NCI-H2029 (cell line): ENCODE measurements around the gene KAZN.

Experiments used
- DNase-seq: peaks from one replicate; lab custom pipeline; 2025; lab: John Stamatoyannopoulos, UW

KAZN gene

DNA sequence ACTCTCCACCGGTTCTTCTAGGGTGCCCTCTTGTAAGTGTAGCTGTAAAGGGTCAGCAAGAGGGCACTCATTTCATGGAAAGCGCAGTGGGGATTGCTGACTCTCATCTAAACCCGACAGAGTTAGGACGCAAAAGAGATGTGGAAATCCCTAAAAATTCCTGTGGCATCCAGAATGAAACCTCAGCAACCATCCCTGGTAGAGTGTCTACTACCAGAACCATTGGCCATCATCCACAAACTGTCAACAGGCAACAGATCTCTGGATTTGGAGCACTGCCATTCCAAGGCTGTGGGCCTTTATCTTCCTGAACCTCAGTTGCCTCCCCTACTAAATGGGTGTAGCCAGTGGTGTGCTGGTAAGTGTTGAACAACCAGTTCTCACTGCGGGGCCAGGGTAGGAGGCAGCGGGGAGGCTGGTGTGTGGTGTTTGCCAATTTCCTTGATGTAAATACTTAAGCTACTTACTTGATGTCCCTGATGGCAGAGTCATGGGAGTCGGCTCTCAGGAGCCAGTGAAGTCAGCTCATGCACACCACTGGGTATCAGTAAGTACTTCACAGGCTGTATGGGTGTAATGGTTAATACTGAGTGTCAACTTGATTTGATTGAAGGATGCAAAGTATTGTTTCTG is 195.8 kb downstream of the KAZN start:
- DNase-seq = no peak

DNA sequence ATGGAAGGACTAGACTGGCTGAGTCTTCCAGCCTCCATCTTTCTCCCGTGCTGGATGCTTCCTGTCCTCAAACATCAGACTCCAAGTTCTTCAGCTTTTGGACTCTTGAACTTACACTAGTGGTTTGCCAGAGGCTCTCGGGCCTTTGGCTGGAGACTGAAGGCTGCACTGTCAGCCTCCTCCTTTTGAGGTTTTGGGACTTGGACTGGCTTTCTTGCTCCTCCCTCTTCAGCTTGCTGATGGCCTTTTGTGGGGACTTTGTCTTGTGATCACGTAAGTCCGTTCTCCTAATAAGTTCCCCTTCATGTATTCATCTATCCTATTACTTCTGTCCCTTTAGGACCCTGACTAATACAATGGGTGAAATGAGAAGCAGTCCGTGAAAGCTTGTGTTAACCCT is 196.4 kb downstream of the KAZN start:
- DNase-seq = no peak

DNA sequence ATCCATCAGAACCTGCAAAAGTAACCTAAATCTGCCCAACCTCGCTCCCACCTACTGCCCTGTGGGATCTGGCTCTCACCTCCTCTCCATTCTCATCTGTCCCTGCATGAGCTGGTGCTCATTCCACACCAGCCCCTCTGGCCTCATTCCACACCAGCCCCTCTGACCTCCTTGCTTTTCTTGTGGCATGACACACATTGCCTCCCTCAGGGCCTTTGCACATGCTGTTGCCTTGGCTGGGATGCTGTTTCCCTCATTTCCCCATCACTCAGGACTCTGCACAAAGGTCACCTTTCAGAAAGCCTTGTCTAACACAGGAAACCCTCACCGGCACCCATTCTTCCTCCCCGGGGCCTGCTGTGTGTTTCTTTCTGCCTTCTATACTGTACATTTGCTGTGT is 197.1 kb downstream of the KAZN start:
- no peak for DNase-seq

DNA sequence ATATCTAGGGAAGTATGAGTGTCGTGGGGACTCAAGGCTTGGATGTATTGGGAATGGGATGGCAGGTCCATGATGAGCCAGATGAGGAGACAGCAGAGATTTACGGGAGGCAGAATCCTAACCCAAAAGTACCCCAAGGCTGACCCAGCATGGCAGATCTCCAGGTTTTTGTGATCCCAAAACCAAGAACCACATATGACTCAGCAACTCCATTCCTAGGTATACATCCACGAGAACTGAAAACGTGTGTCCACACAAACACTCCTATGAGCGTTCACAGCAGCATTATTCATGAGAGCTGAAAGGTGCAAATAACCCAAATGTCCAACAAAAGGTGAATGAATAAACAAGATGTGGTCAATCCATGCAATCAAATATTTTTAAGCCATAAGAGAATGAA is 201.5 kb downstream of the KAZN start:
- DNase-seq = no peak

DNA sequence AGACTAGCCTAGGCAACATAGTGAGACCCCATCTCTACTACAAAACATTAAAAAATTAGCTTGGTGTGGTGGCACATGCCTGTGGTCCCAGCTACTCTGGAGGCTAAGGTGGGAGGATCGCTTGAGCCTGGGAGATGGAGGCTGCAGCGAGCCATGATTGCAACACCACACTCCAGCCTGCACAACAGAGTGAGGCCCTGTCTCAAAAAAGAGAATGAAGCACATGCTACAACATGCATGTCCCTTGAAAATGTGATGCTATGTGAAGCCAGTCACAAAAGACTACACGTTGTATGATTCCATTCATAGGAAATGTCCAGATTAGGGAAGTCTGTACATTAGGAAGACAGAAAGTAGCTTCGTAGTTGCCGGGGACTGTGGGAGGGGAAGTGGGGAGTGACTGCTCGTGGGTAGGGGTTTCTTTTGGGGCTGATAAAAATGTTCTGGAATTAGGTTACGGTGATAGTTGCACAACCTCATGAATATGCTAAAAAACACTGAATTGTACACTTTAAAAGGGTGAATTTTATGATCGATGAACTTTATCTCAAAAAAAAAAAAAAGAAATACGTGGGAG is 202.1 kb downstream of the KAZN start:
- DNase-seq = no peak

DNA sequence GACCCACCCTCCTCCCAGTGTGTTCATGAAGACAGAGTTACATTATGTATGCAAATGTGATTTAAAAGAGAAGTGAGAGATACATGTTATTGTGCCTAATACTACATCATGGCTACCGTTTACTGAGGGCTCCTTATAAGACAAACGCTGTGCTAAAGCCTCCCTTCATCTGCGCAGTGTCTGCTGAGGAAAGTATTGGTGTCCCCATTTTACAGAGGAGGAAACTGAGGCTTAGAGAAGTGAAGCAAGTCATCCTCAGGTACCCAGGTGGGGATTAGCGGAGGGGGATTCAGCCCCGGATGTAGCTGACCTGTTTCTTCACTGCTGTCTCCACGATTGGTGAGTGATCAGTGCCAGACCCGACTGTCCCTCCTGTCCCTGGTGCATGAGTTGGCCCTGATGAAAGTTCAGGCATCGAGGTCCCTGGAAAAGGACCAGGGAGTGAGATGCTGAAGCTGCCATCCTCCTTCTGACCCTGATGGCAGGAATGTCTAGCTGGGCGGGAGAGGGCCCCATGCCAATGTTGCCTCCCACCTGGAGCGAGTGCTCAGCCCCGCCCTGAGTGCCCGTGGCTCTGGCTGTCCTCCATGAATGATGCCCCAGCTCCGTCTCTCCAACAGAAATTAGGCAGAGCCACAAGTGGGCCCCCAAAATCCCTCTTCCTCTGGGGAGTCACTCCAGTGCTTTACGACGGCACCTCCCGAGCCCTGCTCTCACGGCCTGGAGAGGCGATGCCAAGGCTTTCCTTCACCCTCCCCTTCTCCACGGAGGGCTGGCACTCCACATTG is 204.7 kb downstream of the KAZN start:
- DNase-seq = no peak

DNA sequence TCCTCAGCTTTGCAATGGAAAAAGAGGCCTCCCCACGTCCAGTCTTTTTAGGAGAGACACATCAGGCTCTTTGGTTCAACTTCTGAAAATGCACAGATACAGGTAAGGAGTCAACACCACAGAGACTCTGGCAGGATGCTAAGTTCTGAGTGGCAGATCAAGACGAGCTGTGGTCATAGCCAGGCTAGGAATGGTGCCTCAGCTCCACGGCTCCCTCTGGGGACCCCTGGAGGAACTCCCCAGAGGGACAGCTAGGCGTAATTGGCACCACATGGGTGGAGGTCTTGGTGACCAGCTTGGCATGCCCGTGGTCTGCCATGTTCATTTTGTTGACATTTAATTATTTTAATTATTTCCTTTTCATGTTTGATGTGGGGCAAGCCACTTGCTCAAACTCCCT is 206.1 kb downstream of the KAZN start:
- no peak for DNase-seq

DNA sequence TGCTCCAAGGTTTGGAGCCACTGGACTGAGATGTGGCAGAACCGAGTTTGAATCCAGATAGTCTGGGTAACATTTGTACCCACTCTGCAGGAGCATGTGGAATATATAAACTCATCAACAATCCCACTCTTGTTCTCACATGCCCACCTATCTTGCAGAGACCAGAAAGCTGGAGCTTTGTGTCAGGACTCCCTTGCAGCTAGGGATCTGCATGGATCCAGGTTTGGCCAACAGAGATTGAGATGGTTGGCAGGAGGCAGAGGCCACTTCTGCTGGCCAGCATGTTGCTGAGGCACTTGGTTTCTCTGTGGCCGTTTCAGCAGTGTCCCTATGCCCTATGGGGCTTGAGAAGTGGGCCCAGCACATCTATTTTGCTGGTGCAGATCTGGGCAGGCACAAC is 208.3 kb downstream of the KAZN start:
- DNase-seq = no peak

DNA sequence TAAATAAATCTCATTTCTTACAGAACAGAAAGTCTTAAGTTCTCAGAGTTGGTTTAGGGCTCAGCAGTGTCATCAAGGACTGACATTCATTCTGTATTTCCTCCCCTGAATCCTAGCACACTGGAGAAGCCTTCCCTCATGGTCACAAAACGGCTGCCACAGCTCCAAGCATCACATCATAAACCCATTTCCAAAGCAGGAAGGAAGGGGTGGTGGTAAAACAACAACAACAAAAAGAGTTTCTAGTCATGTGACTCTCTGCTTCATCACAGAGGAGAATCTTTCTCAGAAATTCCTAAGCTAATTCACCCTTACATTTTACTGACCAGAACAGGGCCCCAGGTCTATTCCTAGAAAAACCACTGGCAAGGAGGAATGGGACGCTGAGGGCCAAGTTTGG is 210.3 kb downstream of the KAZN start:
- no peak for DNase-seq

DNA sequence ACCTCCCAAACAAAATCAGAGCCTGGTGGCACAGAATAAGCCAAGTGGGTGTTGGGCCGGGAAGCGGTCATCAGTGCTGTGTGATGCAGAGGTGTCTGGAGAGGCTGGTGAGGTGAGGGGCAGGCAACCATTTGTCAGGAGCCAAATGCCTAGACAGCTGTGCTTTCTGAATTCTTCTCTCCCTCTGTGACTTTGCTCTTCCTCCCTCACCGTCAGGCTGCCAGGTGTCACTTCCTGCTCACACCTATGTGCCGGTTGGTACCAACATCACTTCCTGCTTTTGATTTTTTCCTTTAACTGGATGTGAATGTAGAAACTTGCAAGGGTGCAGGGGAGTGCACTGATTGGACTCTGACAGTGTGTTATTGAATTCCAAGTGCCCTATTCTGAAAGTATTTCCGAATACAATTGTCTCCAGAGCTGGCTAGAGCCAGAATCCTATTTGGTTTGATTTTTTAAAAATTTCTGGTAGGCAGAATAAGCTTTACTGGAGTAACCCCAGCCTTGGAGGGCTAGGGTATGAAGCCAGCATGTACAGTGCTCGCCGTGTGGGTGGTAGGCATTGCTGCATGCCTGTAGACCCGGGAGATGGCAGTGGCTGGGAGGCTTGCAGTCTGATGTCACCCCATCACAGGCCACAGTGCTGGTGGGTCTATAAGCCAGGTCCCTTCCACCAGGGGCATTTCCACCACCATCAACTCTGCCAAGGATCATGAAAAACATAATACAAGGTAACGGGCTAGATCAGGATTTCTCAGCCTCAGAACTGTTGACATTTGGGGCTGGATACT is 210.9 kb downstream of the KAZN start:
- DNase-seq = no peak

DNA sequence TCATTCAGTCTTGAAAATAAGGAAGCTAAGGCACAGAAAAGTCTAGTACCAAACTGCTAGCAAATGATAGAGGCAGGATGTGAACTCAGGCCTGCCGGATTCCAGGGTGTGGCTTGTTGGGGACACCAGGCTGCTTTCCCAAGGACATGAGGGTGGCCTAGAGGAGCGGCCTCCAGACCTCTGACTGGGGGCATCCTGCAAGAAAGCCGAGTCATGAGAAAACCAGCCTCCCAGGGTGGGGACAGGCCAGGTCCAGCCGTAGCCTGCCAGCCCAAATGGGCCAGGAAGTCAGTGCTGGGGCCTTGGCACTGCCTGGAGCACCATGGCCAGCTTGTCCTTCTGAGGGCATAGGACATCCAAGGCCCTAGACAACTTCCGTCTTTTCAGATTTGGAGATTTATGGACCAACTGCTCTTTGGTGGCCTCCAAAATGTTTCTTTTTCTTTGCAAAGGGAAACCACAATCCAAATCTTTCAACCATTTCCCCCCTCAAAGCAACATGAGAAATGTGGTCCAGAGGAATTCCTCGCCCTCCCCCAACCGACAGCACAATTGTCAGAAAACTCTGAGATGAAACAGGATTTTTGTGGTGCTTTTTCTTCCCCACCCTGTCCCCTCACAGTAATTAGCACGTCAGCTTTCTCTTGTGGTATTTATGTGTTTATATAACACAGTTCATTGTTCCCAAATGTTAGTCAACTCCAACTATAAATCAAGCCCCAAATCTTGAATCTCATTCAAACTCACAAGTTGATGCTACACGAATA is 212.3 kb downstream of the KAZN start:
- DNase-seq = no peak

DNA sequence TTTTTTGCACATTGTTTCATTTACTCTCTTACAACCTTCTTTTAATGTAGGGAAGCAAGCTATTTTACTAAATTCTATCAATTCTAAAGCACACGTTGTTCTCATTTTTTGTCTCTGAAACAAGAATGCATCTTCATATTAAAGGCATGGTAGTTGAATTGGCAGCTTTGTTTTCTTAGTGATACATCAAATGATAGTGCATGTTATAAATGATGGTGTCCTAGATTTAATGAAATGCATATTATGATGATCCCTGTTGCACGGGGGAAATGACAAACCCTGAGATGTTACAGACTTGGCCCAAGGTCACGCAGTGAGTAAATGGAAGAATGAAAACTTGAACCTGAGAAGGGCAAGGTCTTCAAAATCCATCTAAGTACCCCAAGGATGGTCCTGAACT is 213.1 kb downstream of the KAZN start:
- DNase-seq = no peak

DNA sequence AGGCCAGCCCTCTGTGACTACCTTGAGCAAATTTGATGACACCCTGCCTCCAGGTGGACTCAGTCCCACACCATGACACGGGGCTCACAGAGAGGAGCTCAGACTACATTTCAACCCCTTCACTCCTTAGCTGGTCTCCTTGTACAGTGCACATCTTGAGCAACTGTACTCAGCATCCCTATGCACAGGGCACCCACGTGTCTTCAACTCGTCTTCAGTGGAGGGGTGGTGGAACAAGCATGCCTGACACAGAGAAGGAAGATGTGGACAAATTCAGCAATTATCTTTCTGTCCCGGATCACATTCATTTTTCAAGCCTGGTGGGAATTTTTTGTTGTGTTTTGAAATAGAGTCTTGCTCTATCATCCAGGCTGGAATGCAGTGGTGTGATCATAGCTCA is 213.7 kb downstream of the KAZN start:
- DNase-seq = no peak

DNA sequence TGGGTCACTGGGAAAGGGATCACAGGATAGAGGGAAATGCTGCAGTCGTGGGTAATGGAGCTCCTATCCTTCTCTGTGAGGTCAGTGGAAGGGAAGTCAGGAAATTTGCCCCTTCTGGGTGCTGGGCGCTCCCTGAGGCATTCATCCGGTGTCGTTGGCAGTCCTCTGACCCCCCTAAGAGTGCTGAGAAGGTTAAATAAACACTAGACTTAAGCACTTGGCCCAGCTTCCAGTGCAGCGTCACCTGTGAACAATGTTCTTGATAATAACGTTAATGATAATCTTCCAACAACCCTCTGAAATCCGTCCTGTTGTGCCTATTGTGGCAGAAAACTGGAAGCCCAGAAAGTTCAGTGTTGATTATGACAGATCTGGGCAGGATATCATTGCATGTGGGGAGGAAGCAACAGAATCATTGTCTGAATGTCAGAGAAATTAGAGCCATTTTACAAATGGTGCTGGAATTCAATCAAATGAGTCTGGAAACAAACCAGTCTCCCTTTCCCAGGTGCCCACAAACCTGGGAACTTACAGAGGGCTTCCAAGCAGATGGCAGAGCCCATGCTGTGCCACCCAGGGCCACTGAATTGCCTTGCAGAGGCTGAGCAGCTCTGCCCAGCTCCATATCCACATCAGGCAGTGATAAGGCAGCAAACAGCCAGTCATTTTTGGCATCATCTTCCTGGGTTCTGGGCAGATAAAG is 216.8 kb downstream of the KAZN start:
- peak; percentile 17 for DNase-seq

DNA sequence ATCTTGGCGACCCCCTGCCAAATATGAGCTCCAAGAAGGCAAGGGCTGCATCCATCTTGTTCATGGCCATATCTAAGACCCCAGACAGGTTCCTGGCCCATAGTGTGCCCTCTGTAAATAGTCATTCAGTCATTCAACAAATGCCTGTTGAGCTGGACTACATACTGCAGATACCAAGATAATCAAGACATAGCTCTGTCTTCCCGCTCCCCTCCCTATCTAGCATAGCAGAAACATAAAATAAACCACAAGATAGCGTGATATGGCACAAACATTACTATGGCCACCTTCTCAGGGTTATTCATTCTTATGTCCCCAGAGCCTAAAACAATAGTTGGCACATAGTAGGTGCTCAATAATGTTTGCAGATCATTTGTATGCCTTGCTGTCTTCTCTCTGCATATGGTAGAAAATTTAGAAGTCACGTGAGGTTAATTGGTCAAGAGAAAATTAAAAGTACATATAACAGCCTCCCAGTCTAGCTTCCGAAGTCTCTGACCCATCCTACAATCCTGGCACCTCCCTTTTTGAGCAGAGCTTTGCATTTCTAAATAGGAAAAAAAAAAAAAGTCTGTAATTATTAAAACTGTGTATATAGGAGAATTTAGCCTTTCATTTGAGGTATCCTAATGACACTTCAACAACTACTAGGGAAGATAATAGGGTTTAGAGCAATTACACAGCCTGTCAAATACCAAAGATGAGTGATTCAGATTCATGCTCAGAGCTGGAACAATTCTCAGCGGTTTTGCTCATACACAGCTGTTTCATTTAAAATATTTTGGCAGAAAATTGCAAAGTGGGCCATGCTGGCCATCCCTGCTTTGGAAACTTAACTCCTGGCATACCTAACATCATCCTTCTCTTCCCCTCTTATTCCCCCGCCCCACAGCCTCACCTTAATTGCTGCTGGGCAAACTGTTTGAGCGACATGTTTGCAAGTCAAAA is 219.0 kb downstream of the KAZN start:
- DNase-seq = no peak

DNA sequence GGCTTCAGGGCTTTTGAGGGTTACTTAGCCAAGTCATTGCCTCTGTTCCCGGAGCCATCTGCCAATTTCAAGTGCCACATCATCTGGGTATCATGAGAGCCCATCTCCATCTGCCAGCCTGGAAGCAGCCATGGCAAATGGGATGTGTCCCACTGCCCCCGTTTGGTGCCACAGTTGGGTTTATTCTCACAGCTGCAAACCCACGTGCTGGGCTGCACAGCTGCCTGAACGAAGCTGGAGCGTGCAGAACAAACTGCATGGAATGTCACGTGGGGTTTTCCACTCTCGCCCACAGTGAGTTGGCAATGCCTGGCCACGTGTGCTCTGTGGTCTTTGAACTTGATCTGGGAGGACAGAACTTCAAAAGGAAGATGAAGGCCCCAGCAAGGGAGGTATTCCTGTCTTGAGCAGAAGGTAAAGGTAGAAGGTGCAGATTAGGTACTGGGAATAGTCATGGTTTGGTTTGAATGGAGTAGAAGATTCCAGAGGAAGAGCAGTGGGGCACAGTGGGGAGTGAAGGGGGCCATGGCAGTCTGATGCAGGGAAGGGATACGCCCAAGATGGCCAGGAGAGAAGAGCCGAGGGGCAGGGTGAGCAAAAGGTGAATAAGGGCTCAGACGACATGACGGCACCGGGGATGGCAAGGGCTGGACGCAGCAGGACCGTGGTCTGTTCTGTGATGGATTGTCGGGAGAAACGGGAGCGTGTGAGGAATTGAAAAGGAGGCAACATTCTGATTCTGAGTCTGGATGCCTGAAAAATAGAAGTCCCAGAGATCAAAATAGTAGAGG is 222.0 kb downstream of the KAZN start:
- no peak for DNase-seq

DNA sequence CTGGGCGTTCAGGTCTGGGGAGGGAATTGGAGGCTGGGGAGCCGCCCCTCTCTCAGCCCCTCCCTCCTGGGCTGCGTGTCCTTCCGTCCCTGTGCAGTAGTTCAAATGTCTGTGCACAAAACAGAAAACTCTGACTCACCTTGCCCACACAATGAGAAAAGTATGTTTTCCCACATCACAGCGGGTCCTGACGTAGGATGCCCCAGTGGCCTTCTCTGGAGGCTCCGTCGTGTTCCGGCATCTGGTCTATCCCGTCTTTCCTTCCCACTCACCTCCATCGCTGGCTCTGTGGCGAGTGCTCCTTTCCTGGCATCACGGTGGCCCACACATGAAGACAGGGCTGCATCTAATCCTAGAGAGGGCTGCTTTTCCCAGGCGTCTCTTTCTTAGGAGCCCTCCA is 224.0 kb downstream of the KAZN start:
- no peak for DNase-seq

DNA sequence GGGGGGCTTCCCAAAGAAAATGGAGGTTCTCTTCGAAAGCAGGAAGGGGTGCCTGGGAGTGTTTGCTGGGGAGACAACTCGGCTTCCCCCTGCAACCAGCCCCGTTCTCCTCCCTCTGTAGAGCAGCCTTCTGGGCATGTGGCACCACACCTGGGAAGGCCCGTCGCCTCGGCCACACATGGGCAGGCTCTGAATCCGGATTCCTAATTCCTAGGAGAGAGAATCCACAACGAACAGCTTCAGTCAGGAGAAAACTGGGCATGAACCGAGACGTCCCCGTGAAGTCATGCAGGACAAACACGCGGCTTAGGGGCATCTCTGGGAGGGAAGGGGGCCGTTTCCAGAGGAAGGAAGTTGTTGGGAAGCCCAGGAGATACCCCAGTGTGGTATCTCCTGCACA is 224.5 kb downstream of the KAZN start:
- DNase-seq = no peak

DNA sequence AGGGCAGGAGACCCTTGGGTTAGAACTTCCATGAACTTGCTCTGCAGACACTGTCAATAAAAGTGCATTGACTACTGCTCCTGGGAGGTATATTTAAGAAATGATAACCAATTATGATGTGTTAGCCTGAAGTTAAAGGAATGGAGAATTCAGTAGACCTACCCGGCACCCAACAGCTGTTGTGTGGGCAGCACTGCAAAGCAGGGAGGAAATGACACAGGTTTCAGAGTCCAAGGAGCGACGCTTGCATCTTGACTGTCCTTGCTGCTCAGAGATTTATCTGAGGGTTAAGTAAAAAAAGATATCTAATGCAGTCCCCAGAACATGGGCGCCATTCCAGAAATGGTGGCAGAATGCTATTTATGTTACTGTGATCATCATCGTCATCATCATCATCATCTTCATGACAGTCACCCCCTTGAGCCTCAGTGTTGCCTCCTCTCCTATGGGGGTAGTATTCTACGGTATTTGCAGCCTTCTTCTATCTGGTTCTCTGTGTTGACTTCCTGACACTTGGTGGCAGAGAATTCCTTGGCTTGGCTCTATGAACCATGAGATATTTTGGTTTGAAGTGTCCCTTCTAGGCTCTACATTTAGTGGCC is 225.9 kb downstream of the KAZN start:
- no peak for DNase-seq
